ENCODE measurements around the gene PAN3. TPM values are rescaled to one million over a fixed set of nuclear protein-coding genes. Genes with fewer than 3 reads are reported as not detected.

The PAN3 gene
- total RNA-seq, 1 experiment from 2014 or later: 48.5 TPM

DNA sequence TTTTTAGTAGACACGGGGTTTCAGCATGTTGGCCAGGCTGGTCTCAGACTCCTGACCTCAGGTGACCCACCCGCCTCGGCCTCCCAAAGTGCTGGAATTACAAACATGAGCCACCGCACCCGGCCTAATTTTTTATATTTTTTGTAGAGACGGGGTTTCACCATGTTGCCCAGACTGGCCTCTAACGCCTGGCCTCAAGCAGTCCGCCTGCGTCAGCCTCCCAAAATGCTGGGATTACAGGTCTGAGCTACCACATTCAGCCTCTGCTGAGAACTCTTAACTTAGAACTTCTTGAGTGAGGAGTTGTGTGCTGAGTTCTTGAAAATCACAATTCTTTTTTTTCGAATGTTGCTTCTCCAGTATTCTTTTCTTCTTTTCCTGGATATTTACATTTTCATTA, 112.2 kb downstream of the PAN3 start:
- Histone ChIP-seq H4K20me1 (ENCODE audit: control insufficient read depth, insufficient read depth, insufficient read length) (no peaks in the 10 kb centered on the region), H3T11ph (ENCODE audit: low read length) (no peak overlapping the region), H3K56ac (ENCODE audit: insufficient read length, low read depth, low read length) (no peak overlapping the region), H3K79me1 (ENCODE audit: insufficient read depth, low read depth, low read length, poor library complexity, severe bottlenecking) (peaks cover 3% of the 10 kb centered on the region), H2BK12ac (ENCODE audit: insufficient read length, low read depth, low read length) (no peak overlapping the region), H3K27ac (ENCODE audit: insufficient read length, low read depth, low read length) (no peak overlapping the region), H2BK15ac (ENCODE audit: low read depth, low read length) (no peak overlapping the region), H3K4me1 (ENCODE audit: insufficient read depth, low read length) (no peaks in the 10 kb centered on the region), H3K9ac (ENCODE audit: extremely low read depth, insufficient read length, low read length) (no peak overlapping the region), H3K4me2 (ENCODE audit: insufficient read depth, insufficient read length, low read length) (no peak overlapping the region), H3K23ac (ENCODE audit: insufficient read length, low read depth, low read length) (no peak overlapping the region), H2BK20ac (ENCODE audit: low read depth, low read length, poor library complexity, severe bottlenecking) (no peak overlapping the region), H3K23me2 (ENCODE audit: insufficient read length, low read depth, low read length, poor library complexity, severe bottlenecking) (no peaks in the 10 kb centered on the region), H3K79me2 (ENCODE audit: insufficient read depth, low read length) (no peaks in the 10 kb centered on the region), H3K18ac (ENCODE audit: insufficient read length, low read depth, low read length) (no peak overlapping the region), H2BK5ac (ENCODE audit: insufficient read length, low read length) (no peak overlapping the region), H2AK5ac (ENCODE audit: insufficient read length, low read length) (no peak overlapping the region), H3K4ac (ENCODE audit: low read depth, low read length) (no peak overlapping the region), H3K27me3 (ENCODE audit: insufficient read depth, low read length) (no peaks in the 10 kb centered on the region), H4K91ac (ENCODE audit: insufficient read length, low read depth, low read length) (no peak overlapping the region), H3K9me3 (ENCODE audit: control insufficient read depth, low read depth, low read length) (no peaks in the 10 kb centered on the region), H2AFZ (ENCODE audit: low read length) (no peak overlapping the region), H3K14ac (ENCODE audit: insufficient read depth, low read length) (no peak overlapping the region), H4K5ac (ENCODE audit: insufficient read length, low read depth, low read length) (no peak overlapping the region), H4K8ac (replicated peaks; ENCODE audit: insufficient read length, low read depth, low read length) (no peak overlapping the region), H2BK120ac (ENCODE audit: low read depth, low read length, poor library complexity, severe bottlenecking) (no peak overlapping the region)
- WGBS (ENCODE audit: extremely low coverage, insufficient read length, low lambda C conversion rate): no CpG with 5 or more reads among the region's 10 CpGs
- no peak overlapping the region for H3K4me3 Mint-ChIP-seq
- H3K27me3 Mint-ChIP-seq (ENCODE audit: low read depth): no peaks in the 10 kb centered on the region
- DNase-seq: no peak
- no peak overlapping the region for H3K27ac Mint-ChIP-seq
- TF ChIP-seq, protein P1, sequence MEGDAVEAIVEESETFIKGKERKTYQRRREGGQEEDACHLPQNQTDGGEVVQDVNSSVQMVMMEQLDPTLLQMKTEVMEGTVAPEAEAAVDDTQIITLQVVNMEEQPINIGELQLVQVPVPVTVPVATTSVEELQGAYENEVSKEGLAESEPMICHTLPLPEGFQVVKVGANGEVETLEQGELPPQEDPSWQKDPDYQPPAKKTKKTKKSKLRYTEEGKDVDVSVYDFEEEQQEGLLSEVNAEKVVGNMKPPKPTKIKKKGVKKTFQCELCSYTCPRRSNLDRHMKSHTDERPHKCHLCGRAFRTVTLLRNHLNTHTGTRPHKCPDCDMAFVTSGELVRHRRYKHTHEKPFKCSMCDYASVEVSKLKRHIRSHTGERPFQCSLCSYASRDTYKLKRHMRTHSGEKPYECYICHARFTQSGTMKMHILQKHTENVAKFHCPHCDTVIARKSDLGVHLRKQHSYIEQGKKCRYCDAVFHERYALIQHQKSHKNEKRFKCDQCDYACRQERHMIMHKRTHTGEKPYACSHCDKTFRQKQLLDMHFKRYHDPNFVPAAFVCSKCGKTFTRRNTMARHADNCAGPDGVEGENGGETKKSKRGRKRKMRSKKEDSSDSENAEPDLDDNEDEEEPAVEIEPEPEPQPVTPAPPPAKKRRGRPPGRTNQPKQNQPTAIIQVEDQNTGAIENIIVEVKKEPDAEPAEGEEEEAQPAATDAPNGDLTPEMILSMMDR (conservative IDR thresholded peaks at IDR 0.05): no peak
- H3K4me1 Mint-ChIP-seq: peaks cover 18 to 33% of the 10 kb centered on the region in 2 experiments
- H3K9me3 Mint-ChIP-seq: no peaks in the 10 kb centered on the region
- peaks cover 9 to 42% (median 16%) of the 10 kb centered on the region in 3 experiments; a peak in 6 of 7 replicates for H3K36me3 Mint-ChIP-seq (ENCODE audit: insufficient read depth in 1 of 3, low read depth in 3 of 3)
